H1 (cell line): ENCODE data around the gene C5orf46. TPM values are rescaled to one million over a fixed set of nuclear protein-coding genes. Genes with fewer than 3 reads are reported as not detected.

Experiments used
- BRCA1 ChIP-seq: IDR thresholded peaks from 2 replicates; pipeline ENCODE4 v1.6.1; 2012; ENCODE audit warnings: low read depth, low read length, improper control_type of control experiment
- CHD2 ChIP-seq: IDR thresholded peaks from 2 replicates; pipeline ENCODE4 v1.6.1; 2012; ENCODE audit warnings: low read length, improper control_type of control experiment
- CHD7 ChIP-seq: fragments of 300-600 bp; sonication (generic); IDR thresholded peaks from 2 replicates; pipeline ENCODE4 v1.7.1; 2012; ENCODE audit warnings: low read length, moderate library complexity, mild to moderate bottlenecking, inconsistent platforms; ENCODE audit not compliant: insufficient replicate concordance
- CTCF ChIP-seq, 3 experiments: IDR thresholded peaks; 1 replicate in 2 of 3; 2 replicates in 1 of 3; pipeline versions ENCODE4 v1.5.1 to v1.6.1; 2011; ENCODE audit warnings: low read length in 3 of 3, mild to moderate bottlenecking in 3 of 3, inconsistent platforms in 2 of 3, low read depth in 1 of 3, moderate library complexity in 1 of 3; ENCODE audit not compliant: insufficient read depth in 1 of 3; ENCODE audit errors: control extremely low read depth in 1 of 3
- RAD21 ChIP-seq, 2 experiments: IDR thresholded peaks in 1 of 2; conservative IDR thresholded peaks in 1 of 2; 2 replicates each; pipeline ENCODE4 v1.6.1; 2011; ENCODE audit warnings: low read depth in 2 of 2, low read length in 2 of 2, improper control_type of control experiment in 1 of 2, inconsistent platforms in 1 of 2, mild to moderate bottlenecking in 1 of 2, moderate library complexity in 1 of 2
- SIN3A ChIP-seq, 2 experiments: IDR thresholded peaks in 1 of 2; conservative IDR thresholded peaks in 1 of 2; 2 replicates each; pipeline ENCODE4 v1.6.1; 2011 to 2012; ENCODE audit warnings: low read length in 2 of 2, improper control_type of control experiment in 1 of 2, low read depth in 1 of 2, mild to moderate bottlenecking in 1 of 2
- polyA plus RNA-seq, 7 experiments: library from polyadenylated mRNA; depleted of rRNA in 3 of 7; stranded (reverse) in 5 of 7; unstranded in 2 of 7; fragments of >200 nt in 5 of 7; fragments of 200-250 nt in 2 of 7; gene quantifications; 1 replicate in 5 of 7; 2 replicates in 1 of 7; 4 replicates in 1 of 7; pipeline versions ENCODE4 v1.2.1 to v1.2.3, GENCODE V29; 2011 to 2013; ENCODE audit warnings: missing spikeins in 2 of 7, mixed read lengths in 2 of 7
- total RNA-seq: library from RNA; stranded (reverse); fragmentation: NEBNext Ultra II Directional; extraction: Animal tissue kit (Norgen Biotek cat#: 25700); gene quantifications from 2 replicates; pipeline ENCODE4 v1.2.1, GENCODE V29; 2021

Gene C5orf46
- total and polyA plus RNA-seq, 2 of the 8 experiments (the other 6 are each of a cell fraction or from before 2014, with no cell fraction given) = not detected

- TF ChIP-seq CTCF (IDR thresholded peaks at IDR 0.05; ENCODE audit: control extremely low read depth in 1 of 3, insufficient read depth in 1 of 3, low read depth in 1 of 3, low read length in 3 of 3) (peak in 2 of 3 experiments; percentile 46 to 63; a peak in 2 of 4 replicates), CHD7 (no peak), CHD2 (no peak), SIN3A (conservative IDR thresholded peaks at IDR 0.05 in 1 of 2, IDR thresholded peaks at IDR 0.05 in 1 of 2; ENCODE audit: low read depth in 1 of 2, low read length in 2 of 2) (no peak), RAD21 (IDR thresholded peaks at IDR 0.05 in 1 of 2, conservative IDR thresholded peaks at IDR 0.05 in 1 of 2; ENCODE audit: low read depth in 2 of 2, low read length in 2 of 2) (peak; percentile 79 to 84), BRCA1 (no peak)
- TF ChIP-seq, all 59 proteins: peak for 2
These were observed 43.6 kb upstream of the C5orf46 start (continued) for GRCh38 chr5:147949711-147950573.
